DND-41 (cell line): ENCODE results near the gene TALDO1.

Experiments used
- EZH2 ChIP-seq: IDR thresholded peaks from 3 replicates; pipeline ENCODE4 v1.6.1; 2012; ENCODE audit warnings: borderline replicate concordance, low read depth, mild to moderate bottlenecking, moderate library complexity, low read length, inconsistent platforms; ENCODE audit not compliant: severe bottlenecking
- TF ChIP-seq, protein P1 (sequence below): IDR thresholded peaks from 2 replicates; pipeline ENCODE4 v1.5.1; 2012; ENCODE audit warnings: borderline replicate concordance, low read length, moderate library complexity, mild to moderate bottlenecking; ENCODE audit not compliant: poor library complexity, severe bottlenecking; ENCODE audit errors: extremely low read depth

DNA sequence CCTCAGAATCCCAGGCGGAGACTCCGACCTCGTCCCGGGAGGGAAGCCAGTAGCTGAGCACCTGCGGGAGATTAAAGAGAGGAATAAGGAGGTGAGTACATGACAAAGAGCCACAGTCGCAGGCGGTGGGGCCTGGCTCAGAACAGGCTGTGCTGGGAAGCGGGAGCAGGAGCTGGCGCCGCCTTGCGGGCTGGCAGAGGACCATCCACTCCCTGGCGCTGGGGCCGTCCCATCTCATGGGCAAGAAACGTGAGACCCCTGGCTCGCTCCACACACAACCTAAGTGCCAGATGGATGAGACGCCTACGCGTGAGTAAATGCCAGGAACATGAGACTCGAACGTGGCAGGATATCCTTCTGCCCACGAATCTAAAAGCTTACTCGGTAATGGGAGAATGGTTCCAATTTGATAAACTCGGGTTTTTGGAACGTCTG, 36.3 kb downstream of the TALDO1 start:
- TF ChIP-seq, protein P1, sequence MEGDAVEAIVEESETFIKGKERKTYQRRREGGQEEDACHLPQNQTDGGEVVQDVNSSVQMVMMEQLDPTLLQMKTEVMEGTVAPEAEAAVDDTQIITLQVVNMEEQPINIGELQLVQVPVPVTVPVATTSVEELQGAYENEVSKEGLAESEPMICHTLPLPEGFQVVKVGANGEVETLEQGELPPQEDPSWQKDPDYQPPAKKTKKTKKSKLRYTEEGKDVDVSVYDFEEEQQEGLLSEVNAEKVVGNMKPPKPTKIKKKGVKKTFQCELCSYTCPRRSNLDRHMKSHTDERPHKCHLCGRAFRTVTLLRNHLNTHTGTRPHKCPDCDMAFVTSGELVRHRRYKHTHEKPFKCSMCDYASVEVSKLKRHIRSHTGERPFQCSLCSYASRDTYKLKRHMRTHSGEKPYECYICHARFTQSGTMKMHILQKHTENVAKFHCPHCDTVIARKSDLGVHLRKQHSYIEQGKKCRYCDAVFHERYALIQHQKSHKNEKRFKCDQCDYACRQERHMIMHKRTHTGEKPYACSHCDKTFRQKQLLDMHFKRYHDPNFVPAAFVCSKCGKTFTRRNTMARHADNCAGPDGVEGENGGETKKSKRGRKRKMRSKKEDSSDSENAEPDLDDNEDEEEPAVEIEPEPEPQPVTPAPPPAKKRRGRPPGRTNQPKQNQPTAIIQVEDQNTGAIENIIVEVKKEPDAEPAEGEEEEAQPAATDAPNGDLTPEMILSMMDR, result no peak
- TF ChIP-seq EZH2, result no peak
